Ishikawa (cell line): ENCODE measurements around the gene SIRT3.

Experiments
- CEBPB ChIP-seq: IDR thresholded peaks from 2 replicates; pipeline ENCODE4 v1.6.1; 2012
- CREB1 ChIP-seq: IDR thresholded peaks from 2 replicates; pipeline ENCODE4 v1.6.1; 2012; ENCODE audit warnings: low read depth
- EGR1 ChIP-seq: IDR thresholded peaks from 2 replicates; pipeline ENCODE4 v1.6.1; 2012
- EP300 ChIP-seq: IDR thresholded peaks from 2 replicates; pipeline ENCODE4 v1.6.1; 2012; ENCODE audit warnings: borderline replicate concordance
- FOXM1 ChIP-seq: IDR thresholded peaks from 2 replicates; pipeline ENCODE4 v1.6.1; 2012; ENCODE audit warnings: low read depth, borderline replicate concordance
- NFIC ChIP-seq: IDR thresholded peaks from 2 replicates; pipeline ENCODE4 v1.6.1; 2012
- RAD21 ChIP-seq: IDR thresholded peaks from 2 replicates; pipeline ENCODE4 v1.6.1; 2012; ENCODE audit warnings: low read depth
- REST ChIP-seq: IDR thresholded peaks from 2 replicates; pipeline ENCODE4 v1.6.1; 2012; ENCODE audit warnings: low read depth, mild to moderate bottlenecking
- TAF1 ChIP-seq: IDR thresholded peaks from 2 replicates; pipeline ENCODE4 v1.6.1; 2012; ENCODE audit warnings: low read depth, mild to moderate bottlenecking
- TCF12 ChIP-seq: IDR thresholded peaks from 2 replicates; pipeline ENCODE4 v1.6.1; 2012; ENCODE audit warnings: low read depth
- TEAD4 ChIP-seq: IDR thresholded peaks from 2 replicates; pipeline ENCODE4 v1.6.1; 2012
- YY1 ChIP-seq: IDR thresholded peaks from 2 replicates; pipeline ENCODE4 v1.6.1; 2012; ENCODE audit warnings: low read depth
- ZBTB7A ChIP-seq: IDR thresholded peaks from 2 replicates; pipeline ENCODE4 v1.6.1; 2012; ENCODE audit warnings: low read depth
- TF ChIP-seq, protein P1 (sequence below): IDR thresholded peaks from 2 replicates; pipeline ENCODE4 v1.6.1; 2012
- TF ChIP-seq, protein P2 (sequence below): IDR thresholded peaks from 2 replicates; pipeline ENCODE4 v1.6.1; 2012

The SIRT3 gene

DNA sequence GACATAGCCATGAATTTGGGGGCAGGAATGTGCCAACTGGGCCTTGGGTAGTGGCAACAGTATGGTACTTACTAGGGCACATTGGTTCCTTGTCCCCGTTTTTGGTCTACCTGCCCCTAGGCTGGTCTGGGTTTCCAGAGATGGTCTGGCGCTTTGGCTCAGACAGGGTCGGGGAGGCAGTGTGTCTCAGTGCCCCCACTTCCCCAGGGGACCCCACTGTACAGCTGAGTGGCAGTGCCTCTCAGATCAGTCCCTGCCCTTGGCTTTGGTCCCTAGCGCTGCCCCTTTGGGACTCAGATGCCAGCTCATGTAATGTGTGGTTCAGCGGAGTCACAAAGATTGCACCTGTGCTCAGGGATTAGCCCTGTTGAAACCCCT is 25.4 kb downstream of the SIRT3 start:
- TF ChIP-seq REST (no peak), YY1 (no peak), NFIC (no peak), TEAD4 (no peak), CEBPB (no peak)
- TF ChIP-seq, protein P1, sequence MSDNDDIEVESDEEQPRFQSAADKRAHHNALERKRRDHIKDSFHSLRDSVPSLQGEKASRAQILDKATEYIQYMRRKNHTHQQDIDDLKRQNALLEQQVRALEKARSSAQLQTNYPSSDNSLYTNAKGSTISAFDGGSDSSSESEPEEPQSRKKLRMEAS, result no peak

DNA sequence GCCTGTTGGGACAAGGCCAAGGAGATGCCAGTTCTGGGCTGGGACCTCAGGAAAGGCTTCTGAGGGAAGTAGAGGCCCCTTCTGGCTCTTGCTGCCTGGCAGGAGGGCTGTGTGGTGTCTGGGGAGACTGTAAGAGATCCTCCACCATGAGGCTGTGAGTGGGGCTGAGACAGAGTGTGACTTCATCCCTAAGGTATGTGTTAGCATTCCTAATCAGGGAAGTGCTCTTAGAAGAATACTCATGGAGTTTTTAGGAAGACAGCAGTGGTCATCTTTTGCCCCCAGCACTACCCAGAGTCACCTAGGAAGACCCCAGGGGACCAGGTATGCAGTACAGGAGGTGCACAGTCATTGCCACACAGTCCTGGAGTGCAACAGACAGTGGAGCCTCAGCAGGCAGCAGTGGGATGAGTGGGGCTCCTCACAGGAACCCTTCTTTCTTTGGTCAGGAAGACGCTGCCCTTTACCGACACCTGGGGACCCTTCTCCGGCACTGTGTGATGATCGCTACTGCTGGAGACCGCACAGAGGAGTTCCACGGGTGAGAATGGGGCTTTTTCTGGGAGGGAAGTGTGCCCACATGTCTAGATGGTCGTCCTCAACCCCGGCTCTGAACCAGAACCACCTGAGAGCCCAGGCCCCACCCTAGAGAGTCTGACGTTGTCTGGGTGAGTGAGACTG is 25.9 kb downstream of the SIRT3 start:
- no peak for TF ChIP-seq EGR1
- TF ChIP-seq, protein P1, result no peak
- TF ChIP-seq EP300, result no peak
- no peak for TF ChIP-seq REST
- no peak for TF ChIP-seq YY1
- no peak for TF ChIP-seq TCF12
- no peak for TF ChIP-seq NFIC

DNA sequence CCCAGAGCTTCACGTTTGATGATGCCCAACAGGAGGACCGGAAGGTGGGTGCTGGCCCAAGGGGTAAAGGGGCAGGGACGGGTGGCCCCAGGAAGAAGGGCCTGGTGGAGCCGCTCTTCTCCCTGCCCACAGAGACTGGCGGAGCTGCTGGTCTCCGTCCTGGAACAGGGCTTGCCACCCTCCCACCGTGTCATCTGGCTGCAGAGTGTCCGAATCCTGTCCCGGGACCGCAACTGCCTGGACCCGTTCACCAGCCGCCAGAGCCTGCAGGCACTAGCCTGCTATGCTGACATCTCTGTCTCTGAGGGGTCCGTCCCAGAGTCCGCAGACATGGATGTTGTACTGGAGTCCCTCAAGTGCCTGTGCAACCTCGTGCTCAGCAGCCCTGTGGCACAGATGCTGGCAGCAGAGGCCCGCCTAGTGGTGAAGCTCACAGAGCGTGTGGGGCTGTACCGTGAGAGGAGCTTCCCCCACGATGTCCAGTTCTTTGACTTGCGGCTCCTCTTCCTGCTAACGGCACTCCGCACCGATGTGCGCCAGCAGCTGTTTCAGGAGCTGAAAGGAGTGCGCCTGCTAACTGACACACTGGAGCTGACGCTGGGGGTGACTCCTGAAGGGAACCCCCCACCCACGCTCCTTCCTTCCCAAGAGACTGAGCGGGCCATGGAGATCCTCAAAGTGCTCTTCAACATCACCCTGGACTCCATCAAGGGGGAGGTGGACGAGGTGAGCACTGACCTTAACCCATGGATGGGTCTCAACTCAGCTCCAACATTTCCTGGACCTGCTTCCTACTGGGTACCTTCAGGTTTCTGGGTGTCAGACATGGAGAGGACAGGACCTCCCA is 26.6 kb downstream of the SIRT3 start:
- TF ChIP-seq, protein P1, result peak; percentile 25; the same call in 1 of the 2 replicates
- TF ChIP-seq EGR1, result no peak

DNA sequence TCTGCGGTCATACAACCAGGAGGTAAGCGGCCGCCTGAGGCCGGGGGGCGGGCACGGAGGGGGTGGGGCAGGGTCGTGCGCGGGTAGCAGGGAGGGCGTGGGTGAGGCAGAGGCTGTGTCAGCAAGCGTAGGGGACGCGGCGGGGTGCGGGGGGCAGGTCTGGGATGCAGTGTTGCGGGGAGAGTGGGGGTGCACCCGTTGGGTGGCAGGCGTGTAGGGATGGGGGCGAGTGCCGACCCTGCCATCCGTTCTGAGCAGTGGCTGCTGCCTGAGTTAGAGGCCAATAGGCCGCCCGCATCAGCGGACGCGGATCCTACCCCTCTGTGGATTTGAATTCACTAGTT is 27.3 kb downstream of the SIRT3 start:
- TF ChIP-seq TCF12 (no peak), TEAD4 (no peak), EGR1 (no peak), RAD21 (no peak), EP300 (no peak), REST (no peak), CEBPB (no peak), ZBTB7A (no peak), NFIC (no peak), TAF1 (no peak), FOXM1 (no peak), CREB1 (no peak), YY1 (no peak)
- TF ChIP-seq, protein P2, sequence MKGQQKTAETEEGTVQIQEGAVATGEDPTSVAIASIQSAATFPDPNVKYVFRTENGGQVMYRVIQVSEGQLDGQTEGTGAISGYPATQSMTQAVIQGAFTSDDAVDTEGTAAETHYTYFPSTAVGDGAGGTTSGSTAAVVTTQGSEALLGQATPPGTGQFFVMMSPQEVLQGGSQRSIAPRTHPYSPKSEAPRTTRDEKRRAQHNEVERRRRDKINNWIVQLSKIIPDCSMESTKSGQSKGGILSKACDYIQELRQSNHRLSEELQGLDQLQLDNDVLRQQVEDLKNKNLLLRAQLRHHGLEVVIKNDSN, result no peak
- TF ChIP-seq, protein P1, result no peak
